GM21526 (cell line): ENCODE data around the gene MTRF1.

Experiments
- ATAC-seq: cut with Tn5 transposase; IDR thresholded peaks from one replicate; pipeline ENCODE4 v1.9.1; 2021; ENCODE audit warnings: moderate library complexity; ENCODE audit not compliant: unreplicated experiment, low FRiP score

Gene MTRF1

DNA sequence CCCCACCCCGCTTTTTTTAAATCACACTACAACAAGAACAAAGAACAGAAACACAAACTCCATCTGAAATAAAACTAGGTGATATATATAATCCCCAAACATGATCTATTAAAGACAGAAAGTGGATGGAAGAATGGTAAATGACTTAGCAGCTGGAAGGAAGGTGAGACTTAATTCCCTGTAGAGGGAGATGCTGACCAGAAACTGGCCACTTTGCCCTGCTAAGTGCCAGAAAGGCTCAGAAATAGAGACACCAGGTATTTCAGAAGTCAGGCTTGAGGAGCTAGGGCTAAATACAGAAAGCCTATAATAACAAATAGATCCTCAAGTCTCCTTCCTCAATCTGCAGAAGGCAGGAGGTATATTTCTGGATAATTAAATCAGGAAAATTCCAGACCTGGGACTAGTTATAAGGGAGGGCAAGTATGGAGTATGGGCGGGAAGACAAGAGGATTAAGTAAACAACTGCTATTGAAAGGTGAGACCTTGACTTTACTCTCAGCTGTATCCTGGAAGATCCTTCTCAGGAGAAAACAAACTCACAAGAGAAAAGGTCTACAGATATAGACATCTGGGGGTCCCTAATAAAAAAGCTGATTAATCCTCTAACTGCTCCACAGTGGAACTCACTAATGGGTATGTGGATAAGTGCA, 32.2 kb downstream of the MTRF1 start:
- no peak for ATAC-seq

DNA sequence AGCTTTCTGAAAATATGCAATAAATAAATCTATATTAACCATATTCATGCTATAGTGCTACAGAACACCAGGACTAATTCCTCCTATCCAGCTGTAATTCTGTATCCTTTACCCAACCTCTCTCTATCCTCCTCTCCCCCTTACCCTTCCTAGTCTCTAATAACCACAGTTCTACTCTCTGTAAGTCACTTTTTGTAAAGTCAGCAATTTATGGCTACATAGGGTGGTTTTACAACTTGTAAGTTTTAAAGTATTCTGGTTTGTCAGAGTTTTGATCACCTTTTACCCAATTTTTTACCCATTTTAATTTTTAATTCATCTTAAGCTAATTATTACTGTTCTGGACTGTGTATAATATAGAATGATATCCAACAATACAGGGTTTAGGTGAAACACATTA, 34.0 kb downstream of the MTRF1 start:
- no peak for ATAC-seq

DNA sequence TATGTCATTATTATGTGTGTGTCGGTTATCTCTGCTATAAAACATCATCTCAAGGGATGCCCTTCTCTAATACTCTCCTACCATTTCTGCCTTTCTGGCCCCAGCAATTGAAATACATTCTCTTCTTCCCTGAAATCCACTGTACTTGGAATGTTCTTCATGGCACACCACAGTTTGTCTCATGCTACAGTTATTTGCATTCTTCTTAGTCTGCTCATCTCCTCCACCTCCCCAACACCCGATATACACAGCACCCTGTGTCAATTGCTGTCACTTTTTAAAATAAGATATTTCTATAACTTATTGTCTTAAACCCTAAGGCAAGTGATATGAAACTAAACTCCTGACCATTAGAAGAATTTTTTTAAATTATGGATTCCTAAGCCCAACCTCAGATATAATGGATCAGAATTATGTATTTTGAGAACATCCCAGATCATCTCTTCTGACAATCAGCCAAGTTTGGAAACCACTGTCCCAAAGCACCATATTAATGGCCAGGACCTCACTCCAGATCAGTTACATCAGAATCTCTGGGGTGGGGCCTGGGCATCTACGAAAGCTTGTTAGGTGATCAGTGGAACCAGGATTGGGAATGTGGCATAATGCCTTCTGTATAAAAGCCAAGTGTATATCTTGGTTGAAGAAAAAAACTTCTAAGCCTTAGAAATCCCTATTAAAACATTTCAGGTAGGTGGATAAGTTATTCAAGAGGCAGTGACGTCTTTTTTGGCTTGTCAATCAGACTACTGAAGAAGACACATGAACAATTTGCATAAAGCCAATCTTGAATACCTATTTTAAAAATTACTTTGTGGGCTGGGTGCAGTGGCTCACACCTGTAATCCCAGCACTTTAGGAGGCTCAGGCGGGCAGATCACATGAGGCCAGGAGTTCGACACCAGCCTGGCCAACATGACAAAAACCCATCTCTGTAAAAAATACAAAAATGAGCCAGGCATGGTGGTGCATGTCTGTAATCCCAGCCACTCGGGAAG, 39.0 kb downstream of the MTRF1 start:
- ATAC-seq, result no peak

DNA sequence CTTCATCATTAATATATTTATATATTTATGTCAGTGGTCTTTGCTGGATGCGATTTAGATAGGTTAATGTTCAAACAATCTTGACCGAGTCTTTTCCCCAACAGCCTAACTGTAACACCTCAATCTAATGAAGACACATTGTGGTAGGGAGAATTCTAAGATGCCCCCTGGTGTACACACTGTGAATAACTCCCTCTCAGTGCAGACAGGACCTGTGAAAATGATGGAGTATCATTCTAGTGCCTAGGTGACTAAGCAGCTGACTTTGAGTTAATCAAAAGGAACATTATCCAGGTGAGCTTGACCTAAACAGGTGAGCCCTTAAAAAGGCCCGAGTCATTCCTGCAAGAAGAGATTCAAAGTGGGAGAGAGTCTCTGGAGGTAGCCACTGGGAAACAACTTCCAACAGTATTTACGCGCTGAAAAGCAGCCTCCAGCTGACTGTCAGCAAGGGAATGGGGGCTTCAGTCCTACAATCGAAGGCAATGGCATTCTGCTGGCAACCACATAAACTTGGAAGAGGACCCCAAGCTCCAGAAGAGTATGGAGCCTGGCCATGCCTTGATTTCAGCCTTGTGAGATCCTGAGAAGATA, 41.0 kb downstream of the MTRF1 start:
- peak; percentile 87 for ATAC-seq

DNA sequence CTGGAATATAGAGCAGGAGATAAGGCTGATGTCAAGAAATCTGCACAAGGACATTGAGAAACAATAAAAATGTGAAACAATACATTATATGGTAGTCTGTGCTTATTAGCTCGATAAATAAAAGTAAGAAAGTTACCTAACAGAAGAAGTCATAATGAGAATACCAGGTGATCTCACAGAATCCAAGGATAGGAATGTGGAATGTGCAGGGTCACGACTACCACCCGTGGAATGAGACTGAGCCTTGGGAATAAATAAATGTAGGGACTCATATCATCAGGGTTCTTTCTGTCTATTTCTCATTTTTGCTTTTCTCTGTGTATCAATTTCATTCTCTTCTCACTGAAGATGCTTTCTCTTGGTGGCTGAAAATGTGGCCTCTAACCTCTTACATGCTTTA, 43.0 kb downstream of the MTRF1 start:
- no peak for ATAC-seq

DNA sequence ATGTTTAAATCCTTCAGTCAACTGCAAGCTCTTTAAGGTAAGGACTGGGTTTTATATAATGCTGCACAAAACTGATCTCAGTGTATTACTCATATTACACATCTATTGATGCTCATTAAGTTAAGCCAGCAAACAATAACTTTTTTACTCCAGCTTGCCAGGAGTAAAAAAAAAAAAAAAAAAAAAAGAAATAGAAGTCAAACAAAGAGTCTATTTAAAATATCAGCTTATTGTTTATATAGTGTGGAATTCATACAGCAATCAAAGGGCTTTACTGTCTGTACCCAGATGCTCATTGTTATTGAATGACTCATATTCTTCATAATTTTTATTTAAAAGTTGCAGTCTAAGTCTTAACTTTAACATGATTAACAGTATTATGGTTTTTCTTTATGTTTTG, 47.2 kb downstream of the MTRF1 start:
- ATAC-seq, result no peak

DNA sequence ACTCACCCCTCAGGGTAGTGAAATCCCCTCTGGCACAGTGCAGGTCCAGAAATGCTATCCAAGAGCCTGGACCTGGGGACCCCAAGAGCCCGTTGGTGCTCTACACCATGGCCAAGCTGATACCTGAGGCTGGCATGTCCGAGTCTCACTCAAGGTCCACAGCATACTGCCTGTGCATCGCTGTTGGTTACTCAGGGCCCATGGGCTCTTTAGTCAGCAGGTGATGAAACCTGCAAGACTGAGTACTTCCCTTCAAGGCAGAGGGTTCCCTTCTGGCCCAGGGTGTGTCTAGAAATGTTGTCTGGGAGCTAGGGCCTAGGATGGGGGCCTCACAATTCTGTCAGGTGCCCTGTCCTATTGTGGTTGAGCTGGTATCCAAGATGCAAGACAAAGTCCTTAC, 49.5 kb downstream of the MTRF1 start:
- ATAC-seq, result no peak

DNA sequence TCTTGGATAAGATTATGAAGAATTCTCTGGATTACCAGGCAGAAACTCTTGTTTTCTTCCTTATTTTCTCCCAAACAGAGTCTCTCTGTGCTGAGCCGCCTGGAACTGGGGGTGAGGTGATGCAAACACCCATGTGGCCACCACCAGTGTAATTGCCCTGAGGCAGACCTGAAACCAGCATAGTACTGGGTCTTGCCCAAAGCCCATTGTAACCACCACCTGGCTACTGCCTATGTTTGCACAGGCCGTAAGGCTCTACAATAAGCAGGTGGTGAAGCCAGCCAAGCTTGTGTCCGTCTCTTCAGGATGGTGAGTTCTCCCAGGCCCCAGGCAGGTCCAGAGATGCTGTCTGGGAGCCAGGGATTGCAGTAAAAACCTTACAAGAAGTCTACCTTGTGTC, 50.1 kb downstream of the MTRF1 start:
- no peak for ATAC-seq

DNA sequence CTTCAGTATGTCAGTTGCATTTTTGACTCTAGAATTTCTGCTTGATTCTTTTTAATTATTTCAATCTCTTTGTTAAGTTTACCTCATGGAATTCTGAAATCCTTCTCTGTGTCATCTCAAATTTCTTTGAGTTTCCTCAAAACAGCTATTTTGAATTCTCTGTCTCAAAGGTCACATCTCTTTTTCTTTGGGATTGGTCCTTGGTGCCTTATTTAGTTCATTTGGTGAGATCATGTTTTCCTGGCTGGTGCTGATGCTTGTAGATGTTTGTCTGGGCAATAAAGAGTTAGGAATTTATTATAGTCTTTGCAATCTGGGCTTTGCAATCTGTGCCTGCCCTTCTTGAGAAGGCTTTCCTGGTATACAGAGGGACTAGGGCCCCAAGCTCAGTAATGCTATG, 50.5 kb downstream of the MTRF1 start:
- ATAC-seq, result no peak

DNA sequence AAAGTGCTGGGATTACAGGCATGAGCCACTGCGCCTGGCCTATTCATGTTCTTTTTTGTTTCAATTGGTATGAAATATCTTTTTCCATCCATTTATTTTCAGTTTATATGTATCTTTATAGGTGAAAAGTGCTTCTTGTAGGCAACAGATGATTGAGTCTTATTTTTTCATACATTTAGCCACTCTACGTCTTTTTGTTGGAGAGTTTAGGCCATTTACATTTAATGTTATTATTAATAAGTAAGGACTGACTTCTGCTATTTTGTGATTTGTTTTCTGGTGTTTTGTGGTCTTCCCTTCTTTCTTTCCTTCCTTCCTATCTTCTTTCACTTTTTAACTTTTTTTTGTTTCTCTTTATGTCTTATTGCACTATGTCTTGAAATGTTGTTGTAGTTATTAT, 52.3 kb downstream of the MTRF1 start:
- ATAC-seq, result no peak

DNA sequence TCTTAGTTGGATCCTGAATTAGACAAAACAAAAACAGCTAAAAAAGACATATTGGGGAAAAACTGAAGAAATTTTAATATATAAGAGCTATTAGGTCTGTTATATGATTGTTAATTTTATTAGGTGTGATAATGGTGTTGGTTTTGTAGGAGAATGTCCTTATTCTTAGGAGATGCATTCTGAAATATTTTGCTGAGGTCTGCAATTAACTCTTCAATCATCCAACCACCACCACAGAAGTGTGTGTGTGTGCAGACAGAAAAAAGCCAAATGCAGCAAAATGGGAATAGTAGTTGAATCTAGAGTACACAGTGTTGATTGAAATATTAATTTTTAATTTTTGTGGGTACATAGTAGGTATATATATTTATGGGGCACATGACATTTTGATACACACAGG, 56.9 kb downstream of the MTRF1 start:
- no peak for ATAC-seq

DNA sequence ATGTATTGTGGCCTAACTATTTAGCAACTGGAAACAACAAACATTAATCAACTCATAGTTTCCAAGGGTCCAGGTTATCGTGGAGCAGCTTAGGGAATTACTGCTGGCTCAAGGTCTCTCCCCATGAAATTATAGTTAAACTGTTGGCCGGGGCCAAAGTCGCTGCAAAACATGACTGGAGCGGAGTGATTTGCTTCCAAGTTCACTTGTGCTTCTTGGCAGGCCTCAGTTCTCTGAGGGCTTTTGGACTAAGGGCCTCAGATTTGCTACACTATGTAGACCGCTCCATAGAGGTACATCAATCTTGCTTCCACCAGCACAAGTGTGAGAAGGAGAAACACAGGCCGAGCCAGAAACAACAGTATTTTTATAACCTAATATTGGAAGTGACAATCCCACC, 59.6 kb downstream of the MTRF1 start:
- no peak for ATAC-seq

DNA sequence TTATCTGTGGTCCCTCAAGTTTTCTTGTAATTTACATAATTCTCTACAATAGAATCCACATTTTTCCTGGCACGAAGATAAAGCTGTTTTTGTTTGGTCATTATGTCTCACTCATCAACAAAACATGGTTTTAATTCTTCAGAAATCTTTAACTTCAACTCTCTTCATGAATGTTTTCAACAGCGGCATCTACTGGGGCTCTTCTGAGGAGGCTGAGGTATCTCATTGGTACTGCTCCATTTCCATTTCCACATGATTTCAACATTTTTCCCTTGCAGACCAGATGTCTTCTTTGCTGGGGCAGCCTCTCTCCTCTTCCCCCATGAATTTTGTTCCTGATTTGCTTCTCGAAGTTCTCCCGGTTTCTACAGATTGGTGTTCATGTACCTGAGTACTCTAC, 63.2 kb downstream of the MTRF1 start:
- ATAC-seq, result no peak

DNA sequence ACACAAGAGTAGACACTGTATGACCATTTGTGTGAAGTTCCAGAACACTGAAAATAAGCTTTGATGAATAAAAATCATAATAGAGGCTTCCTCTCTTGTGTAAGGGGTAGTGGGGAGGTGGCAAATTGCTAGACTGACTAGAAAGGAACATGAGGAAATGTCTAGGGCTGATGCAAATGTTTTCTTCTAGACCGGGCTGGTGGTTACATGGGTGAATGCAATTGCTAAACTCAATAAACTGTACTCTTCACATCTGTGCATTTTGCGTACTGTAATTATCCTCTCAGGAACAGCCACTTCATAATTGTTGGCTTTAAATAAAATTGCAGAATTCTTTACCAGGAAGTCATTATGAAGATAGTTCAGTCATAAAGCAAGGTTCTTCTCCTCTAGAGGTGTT, 63.9 kb downstream of the MTRF1 start:
- ATAC-seq, result peak; percentile 47

DNA sequence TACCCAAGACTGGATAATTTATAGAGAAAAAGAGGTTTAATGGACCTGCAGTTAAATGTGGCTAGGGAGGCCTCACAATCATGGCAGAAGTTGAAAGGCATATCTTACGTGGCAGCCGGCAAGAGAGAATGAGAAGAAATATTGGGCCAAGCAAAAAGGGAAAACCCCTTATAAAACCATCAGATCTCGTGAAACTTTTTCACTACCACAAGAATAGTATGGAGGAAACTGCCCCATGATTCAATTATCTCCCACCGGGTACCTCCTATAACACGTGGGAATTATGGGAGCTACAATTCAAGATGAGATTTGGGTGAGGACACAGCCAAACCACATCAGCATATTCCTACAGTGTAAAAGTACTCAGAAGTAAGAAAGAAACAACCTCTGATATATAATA, 64.3 kb downstream of the MTRF1 start:
- ATAC-seq, result no peak

DNA sequence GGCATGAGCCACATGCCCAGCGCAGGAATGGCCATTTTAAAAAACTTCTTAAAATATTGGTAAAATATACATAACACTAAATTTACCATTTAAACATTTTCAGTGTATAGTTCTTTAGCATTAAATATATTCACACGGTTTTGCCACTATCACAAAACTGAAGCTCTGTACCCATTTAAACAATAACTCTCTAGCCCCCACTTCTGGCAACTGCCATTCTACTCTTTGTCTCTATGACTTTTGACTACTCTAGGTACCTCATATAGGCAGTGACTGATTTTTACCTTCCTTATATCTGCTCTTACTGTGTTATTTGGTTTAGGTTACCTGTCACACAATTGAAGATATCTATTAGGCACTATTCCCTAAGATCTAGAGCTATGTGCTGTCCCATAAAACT, 66.8 kb downstream of the MTRF1 start:
- no peak for ATAC-seq

DNA sequence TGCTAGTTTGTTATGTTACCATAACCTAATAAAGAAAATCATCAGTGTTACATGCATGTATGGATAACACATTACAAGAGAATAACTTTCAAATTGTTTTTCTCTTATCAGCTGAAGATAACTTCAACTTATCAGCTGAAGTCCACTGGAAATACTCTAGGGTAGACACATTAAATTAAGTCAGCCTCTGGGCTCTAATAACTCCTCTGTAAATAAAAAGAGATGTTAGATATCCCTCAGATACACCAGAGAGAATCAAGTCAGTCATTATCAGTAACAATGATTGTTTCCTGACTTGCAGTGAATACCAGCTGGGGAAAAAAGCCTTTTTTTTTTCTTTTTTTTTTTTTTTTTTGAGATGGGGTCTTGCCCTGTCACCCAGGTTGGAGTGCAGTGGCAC, 67.4 kb downstream of the MTRF1 start:
- ATAC-seq, result no peak

DNA sequence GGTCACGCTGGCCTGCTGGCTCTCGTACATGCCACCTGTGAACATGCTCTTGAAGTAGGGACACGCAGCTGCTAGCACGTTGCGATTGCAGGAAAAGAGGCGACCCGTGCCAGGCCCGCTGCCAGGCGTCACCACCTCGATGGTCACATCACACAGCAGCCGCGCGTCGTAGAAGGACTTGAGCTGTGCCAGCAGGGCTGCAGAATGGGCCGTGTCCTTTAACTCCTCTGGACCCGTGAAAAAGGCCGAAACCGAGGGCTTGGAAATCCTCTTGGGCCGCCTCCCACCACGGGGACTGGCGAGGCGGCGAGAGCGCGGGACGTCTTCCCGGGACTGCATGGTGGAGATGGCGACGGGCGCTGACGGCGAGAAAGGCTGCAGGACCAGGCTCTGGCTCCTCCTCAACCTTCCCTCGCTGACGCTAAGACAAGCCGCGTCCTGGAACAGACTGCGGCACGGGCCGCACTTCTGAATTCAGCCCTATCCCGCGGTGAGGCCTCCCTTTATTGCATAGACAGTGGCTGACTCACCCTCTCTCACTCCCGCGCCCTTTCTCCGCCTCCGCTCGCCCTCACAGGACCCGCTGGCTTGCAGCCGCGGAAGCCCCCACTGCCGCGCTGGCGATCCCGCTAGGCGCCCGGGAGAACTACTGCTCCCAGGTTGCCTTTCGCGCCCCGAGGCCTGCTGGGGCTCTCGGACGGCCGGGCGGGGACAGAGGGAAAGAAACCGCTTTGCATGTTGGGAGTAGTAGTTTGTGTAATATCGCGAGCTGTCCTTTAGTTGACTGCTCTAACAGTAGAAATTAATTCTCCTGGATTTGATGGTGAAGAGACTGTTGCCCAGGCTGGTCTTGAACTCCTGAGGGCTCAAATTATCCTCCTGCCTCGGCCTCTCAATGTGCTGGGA, 69.2 kb downstream of the MTRF1 start, which contains the start of gene KBTBD7:
KBTBD7 (minus strand) TSS at position 651 of the 906 bp plus-strand sequence; CDS start at position 339, 312 bp downstream.
- ATAC-seq, result peak; percentile 93

DNA sequence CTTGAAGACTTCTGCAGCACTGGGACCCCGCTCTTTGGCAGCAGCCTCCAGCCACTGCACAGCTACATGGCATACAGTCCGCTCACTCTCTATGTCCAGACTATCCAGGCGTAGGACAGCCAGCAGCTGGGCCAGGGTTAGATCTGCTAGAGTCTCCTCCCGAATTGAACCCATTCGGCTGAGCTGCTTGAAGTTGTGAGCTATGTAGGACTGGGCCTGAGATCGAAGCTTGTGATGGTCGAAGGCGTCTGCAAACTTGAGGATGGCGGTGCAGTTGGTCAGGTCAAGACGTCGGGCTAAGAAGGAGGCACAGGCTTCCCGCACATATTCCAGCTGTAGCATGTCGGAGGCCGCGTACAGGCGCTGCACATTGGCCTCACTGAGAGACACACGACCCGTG, 69.9 kb downstream of the MTRF1 start:
- ATAC-seq, result no peak

DNA sequence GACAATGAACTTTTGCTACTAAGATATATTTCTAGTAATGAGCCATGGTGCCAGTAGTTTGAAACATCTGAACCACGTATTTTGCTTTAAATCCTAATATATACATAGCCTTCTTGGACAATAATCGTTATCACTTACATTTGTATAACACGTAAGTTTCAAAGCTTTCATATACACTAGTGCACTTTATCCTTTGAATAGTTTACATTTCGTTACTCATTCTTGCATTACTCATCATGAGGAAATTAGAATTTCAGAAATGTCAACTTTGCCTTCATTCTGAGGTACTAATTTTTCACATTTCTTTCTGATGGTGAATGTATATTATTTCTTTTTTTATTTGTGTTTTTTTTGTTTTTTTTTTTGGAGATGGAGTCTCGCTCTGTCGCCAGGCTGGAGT, 74.8 kb downstream of the MTRF1 start:
- ATAC-seq, result no peak
